Measurements from ENCODE around the gene ASPHD1. TPM values are rescaled to one million over a fixed set of nuclear protein-coding genes. Genes with fewer than 3 reads are reported as not detected.
"Not testable (repeated sequence)": the region's sequence is repeated elsewhere in the genome, so short reads cannot be mapped to it uniquely, and the experiment has no call there.

The ASPHD1 gene
- total and polyA plus RNA-seq, 8 donors: 0.42 to 15.6 (median 0.63) TPM

GRCh38 chr16:29906520-29907244 lies 6.4 kb downstream of the ASPHD1 start:
- H3K9me3 ChIP-seq: no peaks in the 10 kb centered on the region
- intact Hi-C loops (cut with DNase I): no loop called here
- H3K27ac ChIP-seq: no peak overlapping the region
- H3K4me1 ChIP-seq: no peaks in the 10 kb centered on the region
- H3K36me3 ChIP-seq: peaks cover 0 to 5% of the 10 kb centered on the region in 2 donors
- no peak overlapping the region for H3K4me3 ChIP-seq
- ATAC-seq: no peak
- TF ChIP-seq CTCF (IDR thresholded peaks at IDR 0.05): no peak
- DNase-seq: peak in 1 of 4 donors; percentile 61
- peaks cover 0 to 8% of the 10 kb centered on the region in 2 donors for H3K27me3 ChIP-seq

- no peaks in the 10 kb centered on the region for H3K27me3 ChIP-seq
- DNase-seq: no peak
- no peaks in the 10 kb centered on the region for H3K4me1 ChIP-seq
- H3K9me3 ChIP-seq: no peaks in the 10 kb centered on the region
- H3K4me3 ChIP-seq: no peak overlapping the region
- H3K36me3 ChIP-seq: peaks cover 0 to 5% of the 10 kb centered on the region in 2 donors
- ATAC-seq: no peak
- intact Hi-C loops (cut with DNase I): no loop called here
- no peak overlapping the region for H3K27ac ChIP-seq
- no peak for TF ChIP-seq CTCF (IDR thresholded peaks at IDR 0.05)
These were observed 7.7 kb downstream of the ASPHD1 start for GRCh38 chr16:29907973-29908372.

- no peak overlapping the region for H3K4me3 ChIP-seq
- peaks cover 0 to 10% of the 10 kb centered on the region in 2 donors for H3K36me3 ChIP-seq
- intact Hi-C loops (cut with DNase I): no loop called here
- H3K9me3 ChIP-seq: no peaks in the 10 kb centered on the region
- no peak for TF ChIP-seq CTCF (IDR thresholded peaks at IDR 0.05)
- no peak for ATAC-seq
- no peak overlapping the region for H3K27ac ChIP-seq
- no peaks in the 10 kb centered on the region for H3K27me3 ChIP-seq
- no peaks in the 10 kb centered on the region for H3K4me1 ChIP-seq
- no peak for DNase-seq
These were observed 8.5 kb downstream of the ASPHD1 start for GRCh38 chr16:29908719-29909220.

- DNase-seq (no peak), ATAC-seq (no peak)
- no peaks in the 10 kb centered on the region for H3K9me3 ChIP-seq
- no peak overlapping the region for H3K27ac ChIP-seq
- H3K36me3 ChIP-seq: peaks cover 0 to 16% of the 10 kb centered on the region in 2 donors
- H3K4me1 ChIP-seq: no peaks in the 10 kb centered on the region
- H3K4me3 ChIP-seq: no peak overlapping the region
- no peaks in the 10 kb centered on the region for H3K27me3 ChIP-seq
- no peak for TF ChIP-seq CTCF (IDR thresholded peaks at IDR 0.05)
- intact Hi-C loops (cut with DNase I): no loop called here
These were observed 9.1 kb downstream of the ASPHD1 start for GRCh38 chr16:29909391-29909790.

GRCh38 chr16:29909851-29910250 lies 9.6 kb downstream of the ASPHD1 start:
- H3K4me1 ChIP-seq; H3K27ac ChIP-seq; DNase-seq; intact Hi-C loops (cut with DNase I); H3K9me3 ChIP-seq; ATAC-seq; H3K4me3 ChIP-seq; H3K27me3 ChIP-seq: not testable (repeated sequence)
- peaks cover 0 to 20% of the 10 kb centered on the region in 2 donors for H3K36me3 ChIP-seq

Measured in left lung (tissue), 10 donors.